Activated T-cell treated with anti-CD3 and anti-CD28 coated beads for 4 hours (primary cell): ENCODE data around the gene NPIPA1.
A peak's percentile ranks its signal among the peaks of the same experiment; 100 is the strongest.
"Not testable (repeated sequence)": the region's sequence is repeated elsewhere in the genome, so short reads cannot be mapped to it uniquely, and the experiment has no call there.

Experiments used
- DNase-seq: peaks from one replicate; pipeline ENCODE4 v3.0.0-alpha.2; 2020

The NPIPA1 gene

DNA sequence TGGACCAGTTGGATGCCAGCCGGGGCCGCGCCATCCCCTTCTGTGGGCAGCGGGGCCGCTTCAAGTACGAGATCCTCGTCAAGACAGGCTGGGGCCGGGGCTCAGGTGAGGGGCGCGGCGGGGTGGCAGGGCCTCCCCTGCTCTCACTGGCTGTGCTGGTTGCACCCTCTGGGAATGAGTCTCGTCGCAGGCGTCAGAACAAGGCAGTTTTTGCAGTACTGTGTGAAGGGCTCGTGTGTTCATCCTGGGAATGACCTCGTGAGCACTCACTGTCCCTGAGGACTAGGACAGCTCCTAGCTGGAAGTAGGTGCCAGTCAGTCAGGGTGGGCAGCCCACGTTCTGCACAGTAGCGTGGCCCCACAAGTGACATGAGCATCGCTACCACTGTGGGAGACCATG is 6.3 kb upstream of the NPIPA1 start:
- not testable (repeated sequence) for DNase-seq

GRCh38 chr16:14932581-14933375 is 4.5 kb upstream of the NPIPA1 start:
- DNase-seq: not testable (repeated sequence)

GRCh38 chr16:14937994-14938393 is 751 bp downstream of the NPIPA1 start:
- not testable (repeated sequence) for DNase-seq

- not testable (repeated sequence) for DNase-seq
These were observed 5.4 kb downstream of the NPIPA1 start for GRCh38 chr16:14942686-14943085.

DNA sequence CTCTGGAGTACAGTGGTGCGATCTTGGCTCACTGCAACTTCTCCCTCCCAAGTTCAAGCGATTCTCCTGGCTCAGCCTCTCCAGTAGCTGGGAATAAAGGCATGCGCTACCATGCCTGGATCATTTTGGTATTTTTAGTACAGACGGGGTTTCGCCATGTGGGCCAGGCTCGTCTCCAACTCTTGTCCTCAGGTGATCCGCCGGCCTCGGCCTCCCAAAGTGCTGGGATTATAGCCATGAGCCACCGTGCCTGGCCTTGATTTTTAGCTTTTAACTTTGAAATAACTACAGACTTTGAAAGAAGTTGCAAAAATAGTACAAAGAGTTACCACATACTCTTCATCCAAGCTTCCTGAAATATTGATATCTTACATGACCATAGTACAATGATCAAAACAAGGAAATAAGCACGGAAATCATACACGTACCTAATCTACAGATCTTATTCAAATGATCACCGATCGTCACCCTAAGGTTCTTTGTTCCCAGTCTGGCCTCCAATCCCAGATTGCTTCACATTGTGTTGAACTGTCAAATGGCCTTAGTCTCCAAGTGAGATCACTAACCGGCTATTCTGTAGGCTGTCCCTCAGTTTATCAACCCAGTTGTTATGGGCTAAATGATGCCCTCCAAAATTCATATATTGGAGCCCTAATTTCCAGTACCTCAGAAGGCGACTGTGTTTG is 18.4 kb downstream of the NPIPA1 start:
- no peak for DNase-seq

DNA sequence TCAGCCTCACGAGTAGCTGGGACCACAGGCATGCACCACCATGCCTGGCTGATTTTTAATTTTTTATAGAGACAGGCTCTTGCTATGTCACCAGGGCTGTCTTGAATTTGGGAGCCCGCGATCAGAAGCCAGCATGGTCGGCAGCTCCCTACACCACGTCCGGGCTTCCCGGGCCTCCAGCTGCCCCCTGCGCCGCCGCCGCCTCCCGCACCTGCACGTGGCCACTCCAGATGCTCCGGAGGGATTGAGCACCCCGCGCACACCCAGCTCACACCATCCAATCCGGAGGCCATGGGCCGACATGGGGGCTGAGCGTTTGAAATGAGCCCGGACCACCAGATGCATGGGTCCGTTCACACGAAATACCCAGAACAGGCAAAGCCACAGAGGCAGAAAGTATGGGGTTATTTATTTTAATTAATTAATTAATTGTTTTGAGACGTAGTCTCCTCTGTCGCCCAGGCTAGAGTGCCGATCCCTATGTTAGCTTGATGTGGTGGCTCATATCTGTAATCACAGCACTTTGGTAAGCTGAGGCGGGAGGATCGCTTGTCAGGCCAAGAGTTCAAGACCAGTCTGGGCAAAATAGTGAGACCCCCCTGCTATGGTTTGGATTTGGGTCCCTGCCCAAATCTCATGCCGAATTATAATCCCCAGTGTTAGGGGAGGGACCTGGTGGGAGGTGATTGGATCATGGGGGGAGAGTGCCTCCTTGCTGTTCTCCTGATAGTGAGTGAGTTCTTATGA is 20.5 kb downstream of the NPIPA1 start:
- no peak for DNase-seq

GRCh38 chr16:14958323-14958600 is 21.0 kb downstream of the NPIPA1 start:
- no peak for DNase-seq

DNA sequence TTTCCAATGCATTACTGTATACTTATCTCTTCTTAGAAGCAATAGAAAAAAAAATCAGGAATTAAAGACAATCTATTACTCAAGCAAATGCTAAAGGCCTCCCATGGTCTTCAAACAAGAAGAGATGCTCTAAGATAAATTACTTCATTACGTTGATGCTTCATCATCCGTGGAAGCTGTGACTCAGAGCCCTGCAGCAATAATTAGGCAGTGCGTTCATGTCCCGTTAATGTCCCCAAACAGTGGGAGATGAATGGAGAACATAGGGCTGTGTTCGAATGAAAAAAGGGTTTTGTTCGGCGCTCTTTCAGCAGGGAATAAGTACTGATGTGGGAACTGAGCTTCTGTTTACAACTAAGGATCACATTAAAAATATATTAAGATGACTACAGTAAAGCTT is 21.7 kb downstream of the NPIPA1 start:
- no peak for DNase-seq

DNA sequence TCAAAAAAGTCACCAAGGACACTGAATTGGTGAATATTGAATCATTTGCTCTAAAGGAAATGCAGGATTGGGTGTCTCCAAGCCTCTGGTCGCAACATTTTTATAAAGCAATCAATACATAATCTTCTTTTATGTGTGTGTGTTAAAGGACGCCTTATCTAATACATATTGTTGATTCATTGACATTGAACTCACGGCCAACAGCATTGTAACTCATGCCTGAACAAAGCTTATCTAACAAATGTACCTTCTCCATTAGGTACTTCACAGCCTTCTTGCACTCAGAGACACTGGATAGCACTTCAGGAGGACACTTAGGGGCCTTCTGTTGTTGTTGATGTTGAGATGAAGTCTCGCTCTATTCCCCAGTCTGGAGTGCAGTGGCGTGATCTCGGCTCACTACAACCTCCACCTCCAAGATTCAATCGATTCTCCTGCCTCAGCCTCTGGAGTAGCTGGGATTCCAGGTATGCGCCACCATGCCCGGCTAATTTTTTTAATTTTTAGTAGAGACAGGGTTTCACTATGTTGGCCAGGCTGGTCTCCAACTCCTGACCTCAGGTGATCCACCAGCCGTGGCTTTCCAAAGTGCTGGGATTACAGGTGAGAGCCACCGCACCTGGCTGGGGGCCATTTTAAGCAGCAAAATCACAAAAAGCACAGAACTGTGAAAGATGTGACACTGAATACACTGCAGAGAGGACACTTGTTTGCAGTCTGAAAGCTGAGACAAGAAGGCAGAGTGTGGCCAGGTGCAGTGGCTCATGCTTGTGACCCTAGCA is 24.4 kb downstream of the NPIPA1 start:
- DNase-seq: no peak

GRCh38 chr16:14963281-14964173 is 26.3 kb downstream of the NPIPA1 start:
- no peak for DNase-seq

GRCh38 chr16:14965328-14965727 is 28.1 kb downstream of the NPIPA1 start:
- no peak for DNase-seq

DNA sequence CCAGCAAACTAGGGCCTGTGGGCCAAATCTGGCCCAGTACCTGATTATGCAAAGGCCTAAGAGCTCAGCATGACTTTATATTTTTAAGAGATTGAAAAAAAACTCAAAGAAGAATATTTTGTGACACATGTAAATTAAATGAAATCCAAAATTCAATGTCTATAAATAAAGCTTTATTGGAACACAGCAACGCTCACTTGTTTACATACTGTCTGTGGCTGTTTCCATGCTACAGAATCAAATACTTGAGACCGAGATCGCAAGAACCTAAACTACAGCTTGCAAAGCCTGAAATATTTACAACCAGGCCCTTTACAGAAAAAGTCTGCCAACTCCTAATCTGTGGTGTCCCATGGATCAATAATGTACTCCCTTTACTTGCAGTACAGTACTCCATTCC is 32.6 kb downstream of the NPIPA1 start:
- not testable (repeated sequence) for DNase-seq

GRCh38 chr16:14971621-14972228 is 34.5 kb downstream of the NPIPA1 start:
- DNase-seq: not testable (repeated sequence)

DNA sequence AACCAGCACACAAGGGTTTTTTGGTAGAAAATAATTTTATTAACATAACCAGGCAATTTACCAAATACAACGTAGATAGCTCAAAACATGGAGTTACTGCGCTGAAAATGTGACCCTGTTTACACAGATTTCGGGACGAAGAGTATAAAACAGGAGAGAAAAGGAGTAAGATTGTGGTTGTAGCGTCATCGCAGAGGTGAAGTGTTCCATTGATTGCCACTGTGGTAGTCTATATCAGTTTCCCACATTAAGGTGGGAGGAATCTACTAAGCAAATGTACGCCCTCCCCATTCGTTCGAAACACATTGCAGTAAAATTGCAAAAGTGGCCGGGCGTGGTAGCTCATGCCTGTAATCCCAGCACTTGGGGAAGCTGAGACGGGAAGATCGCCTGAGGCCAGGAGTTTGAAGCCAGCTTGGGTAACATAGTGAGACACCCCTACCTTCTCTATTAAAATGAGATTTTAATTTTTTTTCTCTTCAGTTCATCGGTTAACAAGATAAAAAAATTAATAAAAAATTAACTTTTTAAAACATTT is 36.6 kb downstream of the NPIPA1 start:
- not testable (repeated sequence) for DNase-seq

- DNase-seq: not testable (repeated sequence)
These were observed 37.0 kb downstream of the NPIPA1 start for GRCh38 chr16:14974331-14974655.

DNA sequence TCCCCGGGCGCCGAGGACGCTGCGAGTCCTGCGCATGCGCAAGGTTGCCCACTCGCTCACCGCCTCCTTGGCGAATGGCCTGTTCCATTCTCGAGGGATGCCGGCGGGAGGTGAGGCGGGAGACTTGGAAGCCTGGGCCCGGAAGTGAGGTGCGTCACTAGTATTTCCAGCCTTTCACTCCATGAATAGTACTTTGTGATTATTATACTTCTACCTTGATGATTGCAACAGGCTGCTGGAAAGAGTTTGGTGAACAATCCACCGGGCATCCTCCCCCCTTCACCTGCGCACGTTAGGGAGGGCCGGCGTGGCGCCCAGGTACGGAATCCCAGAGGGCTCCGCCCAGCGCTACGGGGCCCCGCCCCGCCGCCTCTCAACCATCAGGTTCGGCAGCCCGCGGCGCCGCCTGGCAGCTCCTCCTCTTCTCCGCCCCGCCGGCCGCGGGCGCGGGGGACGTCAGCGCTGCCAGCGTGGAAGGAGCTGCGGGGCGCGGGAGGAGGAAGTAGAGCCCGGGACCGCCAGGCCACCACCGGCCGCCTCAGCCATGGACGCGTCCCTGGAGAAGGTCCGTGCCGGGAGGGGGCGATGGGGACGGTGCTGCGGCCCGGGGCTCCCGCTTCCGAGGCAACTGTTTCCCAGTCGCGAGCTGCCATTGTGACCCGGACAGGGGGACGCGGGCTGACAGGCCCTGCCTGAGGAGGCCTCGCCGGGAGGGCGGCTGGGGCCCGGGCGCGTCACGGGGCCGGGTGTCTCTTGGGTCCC is 37.6 kb downstream of the NPIPA1 start, which contains the start of gene PDXDC1:
PDXDC1 (plus strand) TSS at position 371 of the 762 bp plus-strand sequence; CDS start at position 545, 174 bp downstream.
- DNase-seq: peak; percentile 96

- DNase-seq: peak; percentile 59
These were observed 38.4 kb downstream of the NPIPA1 start for GRCh38 chr16:14975418-14976194.

- DNase-seq: not testable (repeated sequence)
These were observed 39.9 kb downstream of the NPIPA1 start for GRCh38 chr16:14976971-14977736.

DNA sequence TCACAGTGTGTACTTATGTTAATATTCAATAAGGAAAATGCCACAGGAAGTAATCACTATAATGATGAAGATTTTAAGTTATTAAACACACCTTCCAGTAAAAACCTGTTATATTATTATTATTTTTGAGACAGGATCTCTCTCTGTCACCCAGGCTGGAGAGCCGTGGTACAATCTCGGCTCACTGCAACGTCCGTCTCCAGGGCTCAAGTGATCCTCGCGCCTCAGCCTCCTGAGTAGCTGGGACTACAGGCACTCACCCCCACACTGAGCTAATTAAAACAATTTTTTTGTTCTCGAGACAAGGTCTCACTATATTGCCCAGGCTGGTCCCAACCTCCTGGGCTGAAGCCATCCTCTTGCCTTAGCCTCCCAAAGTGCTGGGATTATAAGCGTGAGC is 41.0 kb downstream of the NPIPA1 start:
- DNase-seq: not testable (repeated sequence)
